Neural cell (in vitro differentiated cells): ENCODE measurements around the gene GNB3. TPM values are rescaled to one million over a fixed set of nuclear protein-coding genes. Genes with fewer than 3 reads are reported as not detected.
A peak's percentile ranks its signal among the peaks of the same experiment; 100 is the strongest.

Experiments
- H2AFZ ChIP-seq: fragments of 200-600, 300-800 bp; sonication (generic), shearing (Covaris generic); 2 replicates; pipeline ENCODE4 v1.6.0; 2014; ENCODE audit warnings: low read depth, mild to moderate bottlenecking, antibody characterized with exemption, low read length, moderate library complexity
- H3F3A ChIP-seq: fragments of 200-600 bp; shearing (Covaris generic); 2 replicates; pipeline ENCODE4 v1.6.1; 2016; ENCODE audit warnings: mild to moderate bottlenecking, moderate library complexity, mixed read lengths, antibody characterized with exemption, low read length; ENCODE audit not compliant: insufficient read depth, poor library complexity, severe bottlenecking
- H3K27ac ChIP-seq: fragments of 200-600, 300-800 bp; sonication (generic), shearing (Covaris generic); 2 replicates; pipeline ENCODE4 v1.5.1; 2014; ENCODE audit warnings: mild to moderate bottlenecking, low read length, moderate library complexity
- H3K27me3 ChIP-seq: fragments of 300-800, 200-600 bp; sonication (generic), shearing (Covaris generic); 2 replicates; pipeline ENCODE4 v1.6.0; 2014; ENCODE audit warnings: mild to moderate bottlenecking, low read depth, low read length, moderate library complexity; ENCODE audit not compliant: insufficient read depth
- H3K36me3 ChIP-seq: fragments of 300-800, 200-600 bp; sonication (generic), shearing (Covaris generic); 2 replicates; pipeline ENCODE4 v1.5.1; 2014; ENCODE audit warnings: mild to moderate bottlenecking, antibody characterized with exemption, low read length, moderate library complexity; ENCODE audit not compliant: insufficient read depth
- H3K4me2 ChIP-seq: fragments of 300-800, 200-600 bp; sonication (generic), shearing (Covaris generic); 2 replicates; pipeline ENCODE4 v1.6.0; 2014; ENCODE audit warnings: mild to moderate bottlenecking, low read length
- H3K4me3 ChIP-seq: fragments of 300-800, 200-600 bp; sonication (generic), shearing (Covaris generic); 2 replicates; pipeline ENCODE4 v1.5.1; 2014; ENCODE audit warnings: mild to moderate bottlenecking, low read length, moderate library complexity
- H3K79me2 ChIP-seq: fragments of 200-600 bp; shearing (Covaris generic); replicated peaks from 2 replicates; pipeline ENCODE4 v1.6.0; 2014; ENCODE audit warnings: mild to moderate bottlenecking, low read length, moderate library complexity; ENCODE audit not compliant: insufficient read depth
- H3K9ac ChIP-seq: fragments of 300-800, 200-600 bp; sonication (generic), shearing (Covaris generic); 2 replicates; pipeline ENCODE4 v1.6.1; 2016; ENCODE audit warnings: mild to moderate bottlenecking, low read length, mixed read lengths
- H3K9me2 ChIP-seq: fragments of 200-600 bp; shearing (Covaris generic); 2 replicates; pipeline ENCODE4 v1.6.1; 2016; ENCODE audit warnings: mild to moderate bottlenecking, low read length, mixed read lengths; ENCODE audit not compliant: insufficient read depth
- H3K9me3 ChIP-seq: fragments of 200-600, 300-800 bp; sonication (generic), shearing (Covaris generic); 2 replicates; pipeline ENCODE4 v1.6.1; 2016; ENCODE audit warnings: mild to moderate bottlenecking, mixed run types, low read length, moderate library complexity, mixed read lengths
- H4K20me1 ChIP-seq: fragments of 200-600 bp; shearing (Covaris generic); 2 replicates; pipeline ENCODE4 v1.6.1; 2016; ENCODE audit warnings: mild to moderate bottlenecking, mixed run types; ENCODE audit not compliant: insufficient read depth
- CTCF ChIP-seq: fragments of 450-650 bp; IDR thresholded peaks from 2 replicates; pipeline ENCODE4 v1.5.1; 2014; ENCODE audit warnings: antibody characterized with exemption, mild to moderate bottlenecking, moderate library complexity; ENCODE audit not compliant: poor library complexity, severe bottlenecking
- EP300 ChIP-seq: fragments of 450-650 bp; conservative IDR thresholded peaks from 2 replicates; pipeline ENCODE4 v1.6.1; 2014; ENCODE audit warnings: antibody characterized with exemption, mild to moderate bottlenecking, moderate library complexity; ENCODE audit not compliant: poor library complexity, severe bottlenecking
- EZH2 ChIP-seq: fragments of 200-600, 300-800 bp; shearing (Covaris generic), sonication (generic); IDR thresholded peaks from 2 replicates; pipeline ENCODE4 v1.6.1; 2014; ENCODE audit warnings: antibody characterized with exemption, low read length, borderline replicate concordance, mild to moderate bottlenecking; ENCODE audit not compliant: insufficient read depth, poor library complexity, severe bottlenecking
- MXI1 ChIP-seq: fragments of 450-650 bp; conservative IDR thresholded peaks from 2 replicates; pipeline ENCODE4 v1.6.1; 2014; ENCODE audit warnings: antibody characterized with exemption, mild to moderate bottlenecking; ENCODE audit not compliant: poor library complexity, severe bottlenecking
- POLR2AphosphoS5 ChIP-seq: IDR thresholded peaks from 2 replicates; pipeline ENCODE4 v1.6.1; 2012
- RAD21 ChIP-seq: fragments of 450-650 bp; conservative IDR thresholded peaks from 2 replicates; pipeline ENCODE4 v1.6.1; 2014; ENCODE audit warnings: antibody characterized with exemption, mild to moderate bottlenecking, moderate library complexity
- REST ChIP-seq: IDR thresholded peaks from 2 replicates; pipeline ENCODE4 v1.6.1; 2012; ENCODE audit warnings: borderline replicate concordance
- SMC3 ChIP-seq: fragments of 450-650 bp; conservative IDR thresholded peaks from 2 replicates; pipeline ENCODE4 v1.6.1; 2014; ENCODE audit warnings: antibody characterized with exemption, mild to moderate bottlenecking, moderate library complexity; ENCODE audit not compliant: poor library complexity
- TAF1 ChIP-seq: IDR thresholded peaks from 2 replicates; pipeline ENCODE4 v1.6.1; 2012; ENCODE audit warnings: low read depth
- polyA plus RNA-seq: library from polyadenylated mRNA; depleted of rRNA; stranded (reverse); fragments of >200 nt; gene quantifications from 2 replicates; pipeline ENCODE4 v1.2.3, GENCODE V29; 2014

The GNB3 gene
- polyA plus RNA-seq, 1 donor from 2014 or later: 18.8 TPM

- Histone ChIP-seq H3K27ac (peak overlapping the region; percentile 44), H3K9me2 (no peaks in the 10 kb centered on the region), H3K4me3 (peak overlapping the region; percentile 70), H3K9ac (peak overlapping the region; percentile 52), H3K36me3 (no peaks in the 10 kb centered on the region), H2AFZ (no peak overlapping the region), H4K20me1 (no peaks in the 10 kb centered on the region), H3K27me3 (no peaks in the 10 kb centered on the region), H3F3A (peaks cover 10% of the 10 kb centered on the region), H3K4me2 (no peak overlapping the region), H3K79me2 (peaks cover 25% of the 10 kb centered on the region), H3K9me3 (no peaks in the 10 kb centered on the region)
- no peak for TF ChIP-seq REST
- TF ChIP-seq SMC3: no peak
- no peak for TF ChIP-seq EP300
- TF ChIP-seq POLR2AphosphoS5: no peak
- TF ChIP-seq MXI1: no peak
- no peak for TF ChIP-seq CTCF
- no peak for TF ChIP-seq RAD21
- TF ChIP-seq TAF1: no peak
- TF ChIP-seq EZH2: no peak
Measured at GRCh38 chr12:6824085-6824775, 16.5 kb upstream of the GNB3 start.

GRCh38 chr12:6824901-6825381 lies 15.8 kb upstream of the GNB3 start:
- peak overlapping the region; percentile 44 for H3K27ac ChIP-seq
- no peaks in the 10 kb centered on the region for H3K9me2 ChIP-seq
- H3K4me3 ChIP-seq: peak overlapping the region; percentile 70
- H3K36me3 ChIP-seq: no peaks in the 10 kb centered on the region
- no peaks in the 10 kb centered on the region for H4K20me1 ChIP-seq
- peaks cover 32% of the 10 kb centered on the region for H3K79me2 ChIP-seq
- no peak overlapping the region for H2AFZ ChIP-seq
- H3K9me3 ChIP-seq: no peaks in the 10 kb centered on the region
- H3K9ac ChIP-seq: peak overlapping the region; percentile 52
- H3K4me2 ChIP-seq: peak overlapping the region; percentile 25
- TF ChIP-seq SMC3: no peak
- no peak for TF ChIP-seq TAF1
- no peak for TF ChIP-seq RAD21
- H3F3A ChIP-seq: peaks cover 10% of the 10 kb centered on the region
- H3K27me3 ChIP-seq: no peaks in the 10 kb centered on the region
